HG02678 (cell line): ENCODE results near the gene RSU1.
"Not testable (repeated sequence)": the region's sequence is repeated elsewhere in the genome, so short reads cannot be mapped to it uniquely, and the experiment has no call there.

Experiments
- ATAC-seq: cut with Tn5 transposase; IDR thresholded peaks from one replicate; pipeline ENCODE4 v1.9.1; 2021; ENCODE audit warnings: mild to moderate bottlenecking, moderate library complexity; ENCODE audit not compliant: unreplicated experiment

Gene RSU1

GRCh38 chr10:16788125-16788524 lies 29.1 kb downstream of the RSU1 start:
- ATAC-seq: peak; percentile 44

GRCh38 chr10:16787361-16787791 lies 29.8 kb downstream of the RSU1 start:
- ATAC-seq: peak; percentile 78

- no peak for ATAC-seq
Measured at GRCh38 chr10:16780338-16780880, 36.8 kb downstream of the RSU1 start.

GRCh38 chr10:16779384-16779915 lies 37.8 kb downstream of the RSU1 start:
- peak; percentile 85 for ATAC-seq

GRCh38 chr10:16777473-16778370 lies 39.5 kb downstream of the RSU1 start:
- ATAC-seq: peak; percentile 41

GRCh38 chr10:16776896-16777295 lies 40.3 kb downstream of the RSU1 start:
- no peak for ATAC-seq

GRCh38 chr10:16773334-16773733 lies 43.9 kb downstream of the RSU1 start:
- no peak for ATAC-seq

GRCh38 chr10:16770670-16771069 lies 46.6 kb downstream of the RSU1 start:
- ATAC-seq: peak; percentile 64

GRCh38 chr10:16770141-16770540 lies 47.1 kb downstream of the RSU1 start:
- ATAC-seq: no peak

GRCh38 chr10:16769331-16769730 lies 47.9 kb downstream of the RSU1 start:
- no peak for ATAC-seq

GRCh38 chr10:16768702-16769101 lies 48.5 kb downstream of the RSU1 start:
- no peak for ATAC-seq

GRCh38 chr10:16765509-16766375 lies 51.5 kb downstream of the RSU1 start:
- no peak for ATAC-seq

- ATAC-seq: no peak
Measured at GRCh38 chr10:16761300-16761699, 55.9 kb downstream of the RSU1 start.

- no peak for ATAC-seq
Measured at GRCh38 chr10:16756561-16757221, 60.5 kb downstream of the RSU1 start.

GRCh38 chr10:16754765-16755164 lies 62.5 kb downstream of the RSU1 start:
- no peak for ATAC-seq

- ATAC-seq: not testable (repeated sequence)
Measured at GRCh38 chr10:16752849-16753248, 64.4 kb downstream of the RSU1 start.

- no peak for ATAC-seq
Measured at GRCh38 chr10:16752099-16752498, 65.1 kb downstream of the RSU1 start.

- no peak for ATAC-seq
Measured at GRCh38 chr10:16751244-16751643, 66.0 kb downstream of the RSU1 start.

- no peak for ATAC-seq
Measured at GRCh38 chr10:16750461-16750860, 66.8 kb downstream of the RSU1 start.

- ATAC-seq: no peak
Measured at GRCh38 chr10:16748749-16749148, 68.5 kb downstream of the RSU1 start.

GRCh38 chr10:16746856-16747255 lies 70.4 kb downstream of the RSU1 start:
- ATAC-seq: no peak
